H9 (cell line): ENCODE results near the gene GRB10. TPM values are rescaled to one million over a fixed set of nuclear protein-coding genes. Genes with fewer than 3 reads are reported as not detected.

Source experiments
- DNase-seq: peaks from one replicate; pipeline ENCODE4 v3.0.0-alpha.2; 2017
- H2AFZ ChIP-seq: one replicate; pipeline ENCODE4 v1.6.1; 2013; ENCODE audit warnings: mild to moderate bottlenecking, low read length, control low read depth, moderate library complexity
- H2AK5ac ChIP-seq: 2 replicates; pipeline ENCODE4 v1.6.1; 2013; ENCODE audit warnings: low read length, control low read depth, mixed read lengths; ENCODE audit not compliant: insufficient read length
- H2BK120ac ChIP-seq: one replicate; pipeline ENCODE4 v1.6.1; 2013; ENCODE audit warnings: low read depth, mild to moderate bottlenecking, low read length, control low read depth, inconsistent platforms; ENCODE audit not compliant: poor library complexity, severe bottlenecking
- H2BK12ac ChIP-seq: 2 replicates; pipeline ENCODE4 v1.6.1; 2013; ENCODE audit warnings: low read length, control low read depth, mixed read lengths, low read depth; ENCODE audit not compliant: insufficient read length
- H2BK15ac ChIP-seq: 2 replicates; pipeline ENCODE4 v1.6.1; 2013; ENCODE audit warnings: low read depth, low read length, control low read depth
- H2BK20ac ChIP-seq: one replicate; pipeline ENCODE4 v1.6.1; 2013; ENCODE audit warnings: low read depth, mild to moderate bottlenecking, low read length, control low read depth, inconsistent platforms; ENCODE audit not compliant: poor library complexity, severe bottlenecking
- H2BK5ac ChIP-seq: 2 replicates; pipeline ENCODE4 v1.6.1; 2013; ENCODE audit warnings: low read length, control low read depth, mixed read lengths; ENCODE audit not compliant: insufficient read length
- H3K14ac ChIP-seq: 2 replicates; pipeline ENCODE4 v1.6.1; 2013; ENCODE audit warnings: low read length, control low read depth; ENCODE audit not compliant: insufficient read depth
- H3K18ac ChIP-seq: 2 replicates; pipeline ENCODE4 v1.6.1; 2013; ENCODE audit warnings: low read depth, mild to moderate bottlenecking, mixed read lengths, low read length, control low read depth; ENCODE audit not compliant: insufficient read length
- H3K23ac ChIP-seq: 2 replicates; pipeline ENCODE4 v1.6.1; 2013; ENCODE audit warnings: low read length, control low read depth, mixed read lengths, low read depth; ENCODE audit not compliant: insufficient read length
- H3K23me2 ChIP-seq: 2 replicates; pipeline ENCODE4 v1.6.1; 2013; ENCODE audit warnings: low read depth, mild to moderate bottlenecking, mixed read lengths, low read length, control low read depth; ENCODE audit not compliant: insufficient read length, poor library complexity, severe bottlenecking
- H3K27ac ChIP-seq: 2 replicates; pipeline ENCODE4 v1.5.1; 2013; ENCODE audit warnings: low read length, control low read depth, mixed read lengths, low read depth; ENCODE audit not compliant: insufficient read length
- H3K27me3 ChIP-seq: 2 replicates; pipeline ENCODE4 v1.6.1; 2013; ENCODE audit warnings: low read length, control low read depth, inconsistent platforms; ENCODE audit not compliant: insufficient read depth
- H3K4ac ChIP-seq: 2 replicates; pipeline ENCODE4 v1.6.1; 2013; ENCODE audit warnings: low read depth, mild to moderate bottlenecking, control low read depth, inconsistent platforms, low read length, moderate library complexity
- H3K4me1 ChIP-seq: 2 replicates; pipeline ENCODE4 v1.6.1; 2013; ENCODE audit warnings: low read length, control low read depth, inconsistent platforms; ENCODE audit not compliant: insufficient read depth
- H3K4me2 ChIP-seq: 2 replicates; pipeline ENCODE4 v1.6.1; 2013; ENCODE audit warnings: low read length, control low read depth, mixed read lengths; ENCODE audit not compliant: insufficient read length, insufficient read depth
- H3K56ac ChIP-seq: 2 replicates; pipeline ENCODE4 v1.6.1; 2013; ENCODE audit warnings: low read depth, mild to moderate bottlenecking, mixed read lengths, low read length, control low read depth; ENCODE audit not compliant: insufficient read length
- H3K79me1 ChIP-seq: 2 replicates; pipeline ENCODE4 v1.6.1; 2013; ENCODE audit warnings: low read depth, mild to moderate bottlenecking, moderate library complexity, low read length, control low read depth, inconsistent platforms; ENCODE audit not compliant: insufficient read depth, poor library complexity, severe bottlenecking
- H3K79me2 ChIP-seq: 2 replicates; pipeline ENCODE4 v1.6.1; 2013; ENCODE audit warnings: low read length, control low read depth, inconsistent platforms; ENCODE audit not compliant: insufficient read depth
- H3K9ac ChIP-seq: 2 replicates; pipeline ENCODE4 v1.6.1; 2013; ENCODE audit warnings: low read length, control low read depth, mixed read lengths; ENCODE audit not compliant: insufficient read length; ENCODE audit errors: extremely low read depth
- H3K9me3 ChIP-seq: one replicate; pipeline ENCODE4 v1.6.1; 2013; ENCODE audit warnings: low read depth, low read length, inconsistent platforms; ENCODE audit not compliant: control insufficient read depth
- H3T11ph ChIP-seq: one replicate; pipeline ENCODE4 v1.6.1; 2013; ENCODE audit warnings: mild to moderate bottlenecking, low read length, control low read depth, inconsistent platforms
- H4K20me1 ChIP-seq: one replicate; pipeline ENCODE4 v1.6.1; 2013; ENCODE audit not compliant: control insufficient read depth, insufficient read length, insufficient read depth
- H4K5ac ChIP-seq: 2 replicates; pipeline ENCODE4 v1.6.1; 2013; ENCODE audit warnings: low read depth, mild to moderate bottlenecking, mixed read lengths, low read length, control low read depth; ENCODE audit not compliant: insufficient read length
- H4K8ac ChIP-seq: replicated peaks from 2 replicates; pipeline ENCODE4 v1.6.1; 2013; ENCODE audit warnings: low read length, control low read depth, mixed read lengths, low read depth; ENCODE audit not compliant: insufficient read length
- H4K91ac ChIP-seq: 2 replicates; pipeline ENCODE4 v1.6.1; 2013; ENCODE audit warnings: low read depth, mild to moderate bottlenecking, moderate library complexity, mixed read lengths, low read length, control low read depth; ENCODE audit not compliant: insufficient read length
- H3K27ac Mint-ChIP-seq, 3 experiments: 2 replicates in 2 of 3; 3 replicates in 1 of 3; pipeline ENCODE4 v1.8.0; 2020 to 2021; ENCODE audit warnings: mixed read lengths in 3 of 3, mild to moderate bottlenecking in 1 of 3, moderate library complexity in 1 of 3
- H3K27me3 Mint-ChIP-seq: 2 replicates; pipeline ENCODE4 v1.8.0; 2021; ENCODE audit warnings: low read depth, mild to moderate bottlenecking, moderate library complexity, mixed read lengths
- H3K36me3 Mint-ChIP-seq, 3 experiments: 2 replicates in 2 of 3; 3 replicates in 1 of 3; pipeline ENCODE4 v1.8.0; 2020 to 2021; ENCODE audit warnings: low read depth in 3 of 3, mixed read lengths in 3 of 3; ENCODE audit not compliant: insufficient read depth in 1 of 3
- H3K4me1 Mint-ChIP-seq, 2 experiments: 2 replicates each; pipeline ENCODE4 v1.8.0; 2020; ENCODE audit warnings: mixed read lengths in 2 of 2
- H3K4me3 Mint-ChIP-seq, 2 experiments: 2 replicates in 1 of 2; 3 replicates in 1 of 2; pipeline ENCODE4 v1.8.0; 2020 to 2021; ENCODE audit warnings: mild to moderate bottlenecking in 2 of 2, mixed read lengths in 2 of 2, moderate library complexity in 1 of 2
- H3K9me3 Mint-ChIP-seq, 2 experiments: 2 replicates in 1 of 2; 3 replicates in 1 of 2; pipeline ENCODE4 v1.8.0; 2020; ENCODE audit warnings: mild to moderate bottlenecking in 2 of 2, mixed read lengths in 2 of 2, moderate library complexity in 1 of 2
- CTCF ChIP-seq: fragments of 200-600 bp; sonication (generic); conservative IDR thresholded peaks from 3 replicates; pipeline ENCODE4 v1.8.0; 2021; ENCODE audit warnings: antibody characterized with exemption, mild to moderate bottlenecking
- WGBS: extraction: QIAGEN DNeasy Blood & Tissue Kit; methylation state at CpG from one replicate; pipeline ENCODE4 v1.1.7; 2013; ENCODE audit warnings: missing lambda C conversion rate, low lambda C conversion rate, mixed read lengths; ENCODE audit not compliant: insufficient read length; ENCODE audit errors: extremely low coverage; 5-methylcytosine and 5-hydroxymethylcytosine counted together
- total RNA-seq: library from RNA; stranded (reverse); gene quantifications from 2 replicates; pipeline ENCODE4 v1.2.1, GENCODE V29; 2021

GRB10 gene
- total RNA-seq, 1 experiment from 2014 or later: 108 TPM

- peaks cover 10% of the 10 kb centered on the region for H3K23me2 ChIP-seq
- peaks cover 27% of the 10 kb centered on the region for H3K27me3 Mint-ChIP-seq
- no peak overlapping the region for H2BK120ac ChIP-seq
- peaks cover 46 to 59% of the 10 kb centered on the region in 2 experiments for H3K4me1 Mint-ChIP-seq
- H4K8ac ChIP-seq: no peak overlapping the region
- no peak overlapping the region for H3K56ac ChIP-seq
- peak overlapping the region; percentile 69 for H3K4me2 ChIP-seq
- H4K5ac ChIP-seq: no peak overlapping the region
- H3K9me3 ChIP-seq: peaks cover 10% of the 10 kb centered on the region
- H3K4ac ChIP-seq: no peak overlapping the region
- peaks cover 26 to 36% (median 33%) of the 10 kb centered on the region in 3 experiments for H3K36me3 Mint-ChIP-seq
- no peak overlapping the region for H2BK20ac ChIP-seq
- no peak for TF ChIP-seq CTCF
- peaks cover 41% of the 10 kb centered on the region; the same call in 1 of the 2 replicates for H3K79me2 ChIP-seq
- no peak overlapping the region for H3K9ac ChIP-seq
- H2BK12ac ChIP-seq: no peak overlapping the region
- H4K91ac ChIP-seq: no peak overlapping the region
- no peak overlapping the region for H3K23ac ChIP-seq
- DNase-seq: no peak
- H3K79me1 ChIP-seq: peaks cover 3% of the 10 kb centered on the region
- H2AFZ ChIP-seq: no peak overlapping the region
- WGBS: no CpG with 5 or more reads among the region's 5 CpGs
- H4K20me1 ChIP-seq: no peaks in the 10 kb centered on the region
- no peak overlapping the region; a peak in 1 of 7 replicates for H3K27ac Mint-ChIP-seq
- no peak overlapping the region for H3T11ph ChIP-seq
- H3K14ac ChIP-seq: no peak overlapping the region
- H3K18ac ChIP-seq: no peak overlapping the region
- H3K4me1 ChIP-seq: peaks cover 11% of the 10 kb centered on the region; the same call in 1 of the 2 replicates
- peaks cover 7% of the 10 kb centered on the region; the same call in 1 of the 2 replicates for H3K27me3 ChIP-seq
- H3K9me3 Mint-ChIP-seq: peaks cover 25% of the 10 kb centered on the region in 2 experiments
- no peak overlapping the region for H3K27ac ChIP-seq
- no peak overlapping the region for H2BK5ac ChIP-seq
- peak overlapping the region; percentile 78 to 94 for H3K4me3 Mint-ChIP-seq
- H2AK5ac ChIP-seq: no peak overlapping the region
- no peak overlapping the region for H2BK15ac ChIP-seq
These were observed 8.8 kb upstream of the GRB10 start for GRCh38 chr7:50791363-50791937.
